ENCODE measurements around the gene CAPN12.

CAPN12 gene

DNA sequence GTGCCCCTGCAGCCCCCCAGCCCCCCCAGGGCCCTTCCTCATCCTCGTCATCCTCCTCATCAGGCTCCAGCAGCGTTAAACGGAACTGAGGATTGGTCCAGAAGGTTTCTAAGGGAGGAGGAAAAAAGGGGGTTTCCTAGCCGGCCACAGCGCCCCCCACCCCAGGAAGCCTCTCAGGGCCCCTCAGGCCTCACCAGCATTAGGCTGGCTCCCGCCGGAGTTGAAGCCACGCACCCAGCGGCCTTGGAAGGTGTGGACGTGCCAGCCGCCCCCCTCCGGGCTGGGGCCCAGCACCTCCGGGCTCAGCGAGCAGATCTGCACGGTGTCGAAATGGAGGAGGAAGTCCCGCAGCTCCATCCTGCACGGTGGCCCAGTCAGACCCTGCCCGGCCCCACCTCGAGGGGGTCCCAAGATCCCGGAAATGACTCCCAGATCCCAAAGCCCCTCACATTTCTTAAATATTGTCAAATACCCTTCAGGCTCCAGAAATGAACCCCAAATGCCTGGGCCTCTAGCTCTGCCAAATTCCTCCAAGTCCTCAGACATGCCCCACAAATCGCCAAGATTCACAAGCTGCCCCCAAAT lies 6.9 kb downstream of the CAPN12 start:
- no peak for DNase-seq (ENCODE audit: low spot score)

DNA sequence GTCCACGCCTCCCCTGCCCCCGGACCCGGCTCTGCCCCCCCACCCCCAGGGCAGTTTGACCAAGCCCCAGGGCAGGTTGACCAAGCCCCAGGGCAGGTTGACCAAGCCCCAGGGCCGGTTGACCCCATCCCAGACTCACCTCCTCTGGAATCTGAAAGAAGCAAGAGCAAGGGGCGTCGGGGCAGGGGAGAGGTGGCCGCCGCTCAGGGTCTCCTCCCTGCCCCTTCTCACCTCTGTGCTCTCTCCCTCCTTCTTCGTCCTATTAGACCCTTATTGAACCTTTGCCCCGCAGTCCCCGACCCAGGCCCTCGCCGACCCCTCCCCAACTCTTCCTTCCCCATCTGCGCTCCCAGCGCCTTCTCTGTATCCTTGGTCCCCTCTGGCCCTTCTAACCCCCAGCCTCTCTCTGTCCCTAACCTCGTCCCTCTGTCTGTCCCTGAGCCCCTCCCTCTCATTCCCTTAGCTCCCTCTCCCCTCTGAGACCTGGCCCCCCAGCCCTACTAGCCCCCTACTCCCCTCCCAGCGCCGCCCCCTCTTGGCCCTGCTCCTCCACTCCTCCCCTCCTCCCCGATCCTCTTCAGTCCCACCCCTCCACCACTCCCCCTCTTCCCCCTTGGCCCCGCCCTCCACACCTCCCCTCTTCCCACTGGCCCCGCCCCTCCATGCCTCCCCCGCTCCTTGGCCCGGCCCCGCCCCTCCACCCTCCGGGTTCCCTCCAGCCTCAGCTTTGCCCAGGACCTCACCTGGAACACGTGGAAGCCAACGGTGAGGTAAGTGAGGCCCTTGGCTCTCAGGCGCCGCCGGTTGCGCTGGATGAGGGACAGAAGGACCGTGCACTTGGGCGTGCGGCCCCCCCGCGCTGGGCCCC lies 7.6 kb downstream of the CAPN12 start:
- DNase-seq (ENCODE audit: low spot score), result no peak

DNA sequence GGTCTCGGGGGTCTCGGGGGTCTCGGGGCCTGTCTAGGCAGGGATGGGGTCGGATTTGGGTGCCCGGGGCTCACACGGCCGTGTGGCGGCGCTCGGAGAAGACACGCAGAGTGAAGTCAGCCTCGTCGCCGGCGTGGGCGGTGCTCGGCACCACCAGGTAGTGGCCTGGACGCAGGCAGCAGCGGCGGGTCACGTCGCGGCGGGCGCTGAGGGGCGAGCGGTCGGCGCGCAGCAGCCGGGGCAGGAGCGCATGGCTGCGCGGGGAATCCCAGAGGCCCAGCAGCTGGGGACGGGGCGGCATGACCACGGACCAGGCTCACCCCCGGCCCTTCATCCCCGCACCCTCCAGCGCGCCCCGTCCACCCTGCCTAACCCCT lies 8.2 kb downstream of the CAPN12 start:
- DNase-seq (ENCODE audit: low spot score), result no peak

DNA sequence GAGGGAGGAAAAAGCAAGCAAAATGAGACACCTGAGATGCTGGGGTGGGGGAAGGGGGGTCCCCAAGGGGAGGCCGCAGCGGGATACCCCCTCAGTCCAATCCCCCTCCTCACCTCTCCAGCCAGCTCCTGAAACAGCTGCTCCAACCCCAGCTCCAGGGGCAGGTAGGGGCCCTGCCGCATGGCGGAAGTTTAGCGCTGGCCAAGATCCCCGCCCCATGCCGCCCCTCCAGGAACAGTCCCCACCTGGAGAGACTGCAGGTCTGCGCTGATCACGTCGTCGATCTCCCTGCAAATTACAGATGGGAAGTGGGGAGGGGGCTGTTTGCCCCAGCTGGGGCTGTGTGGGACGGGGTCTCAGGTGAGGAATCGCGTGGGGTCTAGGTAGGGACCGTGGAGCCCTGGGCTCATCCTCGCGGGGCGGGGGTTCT lies 9.0 kb downstream of the CAPN12 start:
- DNase-seq (ENCODE audit: low spot score), result no peak

DNA sequence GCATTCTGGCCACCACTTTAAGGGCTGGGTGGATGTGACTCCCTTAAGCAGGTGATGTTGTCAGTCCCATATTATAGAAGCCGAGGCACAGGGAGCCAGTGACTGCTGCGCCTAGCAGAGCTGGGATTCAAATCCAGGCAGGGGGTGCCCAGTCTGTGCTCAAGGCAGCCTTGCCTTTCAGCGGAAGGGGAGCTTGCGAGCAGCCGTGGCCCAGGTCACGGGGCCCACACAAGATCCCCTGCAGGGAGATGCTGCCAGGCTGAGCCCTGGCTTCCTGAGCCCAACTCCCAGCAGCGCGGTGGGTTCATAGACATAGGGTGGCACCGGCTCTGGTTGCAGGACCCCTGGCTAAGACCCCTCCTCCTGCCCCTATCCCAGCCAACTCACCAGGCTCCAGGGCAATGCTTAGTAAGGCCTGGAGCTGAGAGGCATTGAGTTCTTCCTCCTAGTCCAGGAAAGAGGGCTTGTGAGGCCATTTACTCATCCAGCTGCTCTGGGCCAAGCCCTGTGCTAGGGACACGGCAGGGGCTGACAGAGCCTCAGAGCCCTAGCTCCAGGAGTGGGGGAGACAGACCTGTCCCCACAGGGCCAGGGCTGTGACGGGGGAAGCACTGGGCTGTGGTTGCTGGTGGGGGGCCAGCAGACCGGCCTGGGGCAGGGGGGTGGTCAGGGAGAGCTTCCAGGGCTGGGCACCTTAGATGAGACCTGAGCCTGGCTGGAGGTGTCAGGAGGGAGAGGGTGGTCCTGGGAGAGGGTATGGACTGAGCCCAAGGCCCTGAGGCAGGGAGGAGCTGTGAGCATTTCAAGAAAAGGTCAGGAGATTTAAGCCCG lies 9.6 kb downstream of the CAPN12 start:
- no peak for DNase-seq (ENCODE audit: low spot score)

DNA sequence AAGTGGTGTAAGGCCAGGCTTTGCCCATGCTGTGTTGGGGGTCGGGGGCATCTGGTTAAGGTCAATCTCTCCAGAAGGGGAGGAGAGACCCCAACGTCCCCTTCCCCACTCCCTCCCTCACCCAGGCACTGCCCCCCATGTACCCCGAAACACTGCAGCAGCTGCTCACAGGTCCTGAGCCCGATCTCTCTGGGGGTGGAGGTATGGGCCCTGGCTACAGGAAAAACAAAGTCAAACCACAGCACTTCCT lies 10.2 kb downstream of the CAPN12 start:
- DNase-seq (ENCODE audit: low spot score), result no peak

DNA sequence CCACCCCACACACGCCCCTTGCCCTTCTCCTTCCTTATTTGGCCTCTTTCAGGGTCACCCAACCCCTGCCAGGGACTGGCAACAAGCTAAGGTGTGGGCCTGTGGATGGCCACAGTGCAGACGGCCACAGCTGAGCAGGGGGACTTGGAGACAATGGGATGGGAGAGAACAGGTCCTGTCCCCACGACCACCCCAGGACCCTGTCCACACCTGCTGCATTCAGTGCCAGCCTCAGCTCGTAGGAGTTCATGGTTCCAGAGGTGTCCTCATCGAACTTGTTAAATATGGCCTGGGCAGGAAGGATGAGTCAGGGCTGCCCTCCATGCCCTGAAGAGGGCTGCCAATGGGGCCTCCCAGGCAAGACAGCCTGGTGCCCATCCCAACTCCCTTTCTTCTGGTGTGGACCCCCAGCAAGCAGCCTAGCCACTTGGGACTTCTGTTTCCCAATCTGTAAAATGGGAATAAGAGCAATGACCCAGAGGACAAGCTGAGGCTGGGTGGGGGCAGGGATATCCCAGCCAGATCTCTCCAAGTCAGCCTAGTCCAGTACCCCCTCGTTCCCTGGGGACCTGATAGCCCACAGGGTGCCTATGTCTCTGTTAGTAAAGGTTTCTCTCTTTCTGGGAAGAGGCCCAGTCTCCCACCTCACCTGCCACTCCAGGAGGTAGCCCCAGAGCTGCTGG lies 10.6 kb downstream of the CAPN12 start:
- DNase-seq (ENCODE audit: low spot score), result no peak

DNA sequence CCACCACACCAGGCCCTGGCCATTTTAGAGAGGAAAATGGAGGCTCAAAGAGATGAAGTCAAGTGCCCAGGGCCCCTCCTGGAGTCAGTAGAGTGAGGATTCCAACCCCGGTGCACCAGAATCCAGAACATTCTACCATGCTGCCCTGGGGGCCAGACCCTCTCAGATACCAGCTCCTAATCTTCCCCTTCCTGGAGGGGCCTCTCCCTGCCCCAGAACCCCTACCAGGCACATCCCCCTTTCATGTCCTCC lies 11.1 kb downstream of the CAPN12 start:
- DNase-seq (ENCODE audit: low spot score), result no peak

DNA sequence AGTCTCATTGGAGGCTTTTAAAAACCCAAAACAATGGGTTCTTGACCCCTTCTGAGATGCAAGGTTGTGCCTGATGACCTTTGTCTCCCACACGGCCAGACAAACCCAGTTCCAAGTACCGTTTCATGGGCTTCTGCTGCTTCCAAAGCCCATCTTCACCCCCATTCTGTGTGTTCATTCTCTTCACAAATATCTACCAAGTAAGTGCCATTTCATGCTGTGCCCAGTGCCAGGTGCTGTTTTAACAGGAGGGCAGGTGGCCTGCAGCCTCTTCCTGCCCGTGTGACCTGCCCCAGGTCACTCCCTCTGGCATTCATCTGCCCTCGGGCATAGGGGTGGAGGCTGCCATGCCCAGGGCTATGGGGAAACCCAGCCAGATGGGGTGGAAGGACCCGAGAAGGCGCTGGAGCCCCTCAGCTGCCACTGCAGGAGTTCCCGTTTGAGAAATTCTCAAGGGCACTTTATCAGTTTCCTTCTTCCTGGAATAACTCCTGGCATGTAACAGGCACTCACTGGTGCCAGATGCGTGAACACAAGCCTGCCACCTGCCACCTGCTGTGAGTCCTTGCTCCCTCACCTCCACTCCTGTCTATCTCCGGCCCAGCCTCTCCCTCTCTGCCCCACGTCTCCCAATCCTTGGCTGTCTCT lies 12.5 kb downstream of the CAPN12 start:
- DNase-seq (ENCODE audit: low spot score), result no peak

DNA sequence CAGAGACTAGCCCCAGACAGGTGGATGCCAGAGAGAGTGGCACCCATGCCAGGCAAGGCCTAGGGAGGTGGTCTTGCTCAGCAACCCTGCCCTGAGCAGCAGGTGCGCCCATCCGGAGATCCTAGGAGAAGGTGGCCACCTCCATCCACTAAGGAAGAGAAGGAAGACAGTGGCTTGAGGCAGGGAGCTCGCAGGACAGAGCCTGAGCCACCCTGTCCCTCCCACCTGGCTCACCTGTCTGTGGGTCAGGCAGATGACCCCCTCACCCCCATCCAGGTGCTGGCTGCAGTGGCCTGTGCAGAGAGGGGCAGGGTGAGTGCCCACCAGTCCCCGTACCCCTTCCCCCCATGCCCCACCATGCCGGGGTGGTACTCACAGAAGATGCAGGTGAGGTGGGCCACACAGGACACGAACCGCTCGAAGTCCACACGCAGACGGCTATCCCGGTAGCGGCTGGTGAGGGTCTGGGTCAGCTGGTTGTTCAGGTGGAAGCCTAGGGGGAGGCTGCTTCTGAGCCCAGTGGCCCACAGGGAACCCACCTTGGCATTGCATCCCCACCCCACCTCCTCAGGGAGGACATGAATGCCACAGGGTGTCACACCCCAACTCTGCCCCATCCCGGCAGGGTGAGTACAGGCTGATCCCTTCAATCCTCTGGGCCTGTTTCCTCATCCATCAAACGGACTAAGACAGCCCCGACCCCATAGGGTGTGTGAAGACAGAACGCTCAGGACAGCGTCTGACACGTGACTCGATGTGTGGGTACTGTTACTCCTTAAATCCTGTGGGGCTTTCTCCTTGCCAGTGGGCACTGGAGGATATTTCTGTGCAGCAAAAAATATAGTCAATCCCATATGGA lies 13.3 kb downstream of the CAPN12 start:
- no peak for DNase-seq (ENCODE audit: low spot score)

DNA sequence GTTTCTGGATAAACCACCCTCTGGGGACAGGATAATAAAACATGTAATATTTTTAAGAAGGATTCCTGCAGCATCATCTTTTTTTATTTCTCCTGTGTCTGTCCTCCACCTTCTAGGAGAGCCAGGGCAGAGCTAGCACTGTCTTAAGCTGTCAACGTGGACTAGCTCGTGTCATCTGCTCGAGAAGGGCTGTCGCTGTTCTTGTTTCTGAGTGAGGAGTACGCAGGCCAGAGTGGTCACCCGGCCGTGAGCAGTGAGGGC lies 13.9 kb downstream of the CAPN12 start:
- DNase-seq (ENCODE audit: low spot score), result no peak

DNA sequence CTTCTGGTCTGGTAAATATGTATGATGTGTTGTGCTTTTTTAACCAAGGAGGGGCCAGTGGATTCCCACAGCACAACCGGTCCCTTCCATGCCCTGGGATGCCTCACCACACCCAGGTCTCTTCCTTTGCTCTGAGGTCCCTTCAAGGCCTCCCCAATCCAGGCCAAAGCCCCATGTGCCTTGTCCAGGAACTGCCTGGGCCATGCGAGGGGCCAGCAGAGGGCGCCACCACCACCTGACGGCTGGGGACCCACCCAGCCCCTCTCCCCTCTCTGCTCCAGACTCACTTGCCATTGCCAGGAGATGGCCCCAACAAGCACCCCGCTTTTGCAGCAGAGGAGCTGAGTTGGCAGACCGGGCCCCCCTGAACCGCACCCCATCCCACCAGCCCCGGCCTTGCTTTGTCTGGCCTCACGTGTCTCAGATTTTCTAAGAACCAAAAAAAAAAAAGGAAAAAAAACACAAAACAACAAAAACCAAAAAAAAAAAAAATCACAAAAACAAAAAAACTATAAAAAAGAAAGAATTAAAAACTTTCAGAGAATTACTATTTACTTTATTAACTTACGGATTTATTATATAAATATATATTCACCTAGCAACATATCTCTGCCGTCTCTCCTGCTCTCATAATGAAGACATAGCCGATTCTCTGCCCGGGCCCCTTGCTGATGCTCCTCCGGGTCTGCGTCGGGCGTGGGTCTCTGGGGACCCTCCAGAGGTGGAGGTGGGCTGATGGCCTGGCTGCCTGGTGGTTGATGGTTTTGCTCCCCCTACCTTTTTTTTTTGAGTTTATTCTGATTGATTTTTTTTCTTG lies 14.4 kb downstream of the CAPN12 start:
- no peak for DNase-seq (ENCODE audit: low spot score)

DNA sequence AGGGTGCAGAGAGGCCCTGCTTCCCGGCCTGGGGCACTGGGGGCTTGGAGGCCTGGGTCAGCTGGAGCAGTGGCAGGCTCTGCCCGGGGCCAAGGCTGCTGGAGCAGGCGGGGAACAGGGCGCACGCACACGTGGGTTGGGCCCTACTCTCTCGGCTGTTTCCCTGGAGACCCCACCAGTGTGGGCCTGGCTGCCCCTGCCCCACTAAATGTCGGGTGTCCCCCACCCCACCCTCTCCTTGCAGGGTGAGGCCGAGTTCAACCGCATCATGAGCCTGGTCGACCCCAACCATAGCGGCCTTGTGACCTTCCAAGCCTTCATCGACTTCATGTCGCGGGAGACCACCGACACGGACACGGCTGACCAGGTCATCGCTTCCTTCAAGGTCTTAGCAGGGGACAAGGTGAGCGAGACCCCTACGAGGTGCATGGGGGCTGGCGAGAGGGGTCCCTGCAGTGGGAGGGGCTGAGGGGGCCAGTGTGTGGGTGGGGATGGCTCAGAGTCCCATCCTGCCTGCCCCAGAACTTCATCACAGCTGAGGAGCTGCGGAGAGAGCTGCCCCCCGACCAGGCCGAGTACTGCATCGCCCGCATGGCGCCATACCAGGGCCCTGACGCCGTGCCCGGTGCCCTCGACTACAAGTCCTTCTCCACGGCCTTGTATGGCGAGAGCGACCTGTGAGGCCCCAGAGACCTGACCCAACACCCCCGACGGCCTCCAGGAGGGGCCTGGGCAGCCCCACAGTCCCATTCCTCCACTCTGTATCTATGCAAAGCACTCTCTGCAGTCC lies 15.3 kb downstream of the CAPN12 start:
- no peak for DNase-seq (ENCODE audit: low spot score)

DNA sequence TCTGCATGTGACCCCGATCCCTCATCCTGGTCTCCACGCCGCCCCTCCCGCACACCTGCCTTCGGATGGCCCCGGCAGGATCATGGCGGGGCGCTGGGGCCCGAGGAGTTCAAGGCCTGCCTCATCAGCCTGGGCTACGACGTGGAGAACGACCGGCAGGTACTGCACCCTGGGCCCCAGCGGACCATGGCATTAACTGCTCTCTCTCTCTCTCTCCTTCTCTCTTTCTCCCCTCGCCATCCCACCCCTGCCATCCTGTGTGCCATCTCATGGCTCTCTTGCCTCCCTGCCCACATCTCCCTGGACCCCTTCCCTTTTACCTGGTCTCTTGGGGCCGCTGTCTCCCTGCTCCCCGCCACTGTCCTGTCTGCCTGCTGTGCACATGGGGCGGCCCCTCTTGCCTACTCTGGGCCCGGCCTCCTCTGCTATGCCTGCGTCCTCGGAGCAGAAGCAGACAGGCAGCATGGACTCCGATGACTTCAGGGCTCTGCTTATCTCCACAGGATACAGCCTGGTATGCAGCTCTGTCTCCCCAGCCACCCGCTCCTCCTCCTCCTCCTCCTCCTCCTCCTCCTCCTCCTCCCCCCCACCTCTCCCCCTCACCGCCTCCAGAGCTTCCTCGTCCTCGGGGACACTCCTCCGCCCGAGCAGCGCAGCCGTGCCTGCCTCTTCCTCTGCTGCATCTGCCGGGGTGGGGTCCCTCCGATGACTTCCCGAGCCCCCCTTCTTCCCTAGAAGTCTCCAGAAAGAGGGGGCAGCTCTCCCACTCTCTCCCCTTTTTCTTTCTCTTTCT lies 16.2 kb downstream of the CAPN12 start:
- DNase-seq (ENCODE audit: low spot score), result no peak

DNA sequence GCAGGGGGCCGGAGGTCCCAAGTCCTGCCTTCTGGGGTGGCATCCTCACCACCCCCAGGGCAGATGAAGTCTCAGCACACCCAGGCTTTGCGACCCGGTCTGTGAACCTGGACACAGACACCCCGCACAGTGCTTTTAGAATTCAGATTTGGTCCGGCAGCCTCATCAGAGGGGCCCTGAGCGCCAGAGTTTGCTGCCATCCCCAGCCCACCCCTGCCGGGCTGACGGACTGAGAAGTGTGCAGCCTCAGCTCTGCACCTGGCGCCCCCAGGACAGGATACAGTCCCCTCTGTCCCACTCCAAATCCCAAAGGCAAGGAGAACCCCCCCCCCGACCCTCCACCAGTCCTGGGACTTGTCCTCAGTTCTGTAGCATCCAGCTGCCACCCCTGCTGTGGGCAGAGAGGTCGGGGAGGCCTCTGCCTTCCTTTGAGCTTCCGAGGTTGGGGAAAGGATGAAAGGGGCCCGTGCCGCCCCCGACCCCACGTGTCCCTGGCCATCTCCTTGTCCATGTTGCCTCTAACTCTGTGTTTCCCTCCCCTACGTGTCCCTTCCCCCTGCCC lies 16.9 kb downstream of the CAPN12 start:
- DNase-seq (ENCODE audit: low spot score), result no peak

DNA sequence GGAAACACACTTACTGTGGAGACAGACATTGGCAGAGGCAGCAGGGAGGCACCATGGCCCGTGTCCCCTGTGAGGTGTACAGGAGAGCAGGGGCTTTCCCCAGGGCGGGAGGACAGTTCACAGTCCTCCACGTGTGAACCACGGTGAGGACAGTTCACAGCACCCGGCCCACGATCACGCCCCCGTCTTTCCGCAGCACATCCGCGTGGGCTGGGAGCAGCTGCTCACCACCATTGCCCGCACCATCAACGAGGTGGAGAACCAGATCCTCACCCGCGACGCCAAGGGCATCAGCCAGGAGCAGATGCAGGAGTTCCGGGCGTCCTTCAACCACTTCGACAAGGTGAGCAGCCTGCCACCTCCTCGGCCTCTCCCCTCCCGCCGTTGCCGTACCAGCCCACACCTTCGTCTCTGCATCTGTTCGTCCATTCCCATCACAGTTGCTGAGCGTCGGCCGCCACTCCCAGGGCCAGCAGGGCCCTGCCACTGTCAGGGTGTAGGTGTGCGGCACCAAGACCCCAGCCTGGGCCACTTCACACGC lies 17.4 kb downstream of the CAPN12 start:
- no peak for DNase-seq (ENCODE audit: low spot score)

DNA sequence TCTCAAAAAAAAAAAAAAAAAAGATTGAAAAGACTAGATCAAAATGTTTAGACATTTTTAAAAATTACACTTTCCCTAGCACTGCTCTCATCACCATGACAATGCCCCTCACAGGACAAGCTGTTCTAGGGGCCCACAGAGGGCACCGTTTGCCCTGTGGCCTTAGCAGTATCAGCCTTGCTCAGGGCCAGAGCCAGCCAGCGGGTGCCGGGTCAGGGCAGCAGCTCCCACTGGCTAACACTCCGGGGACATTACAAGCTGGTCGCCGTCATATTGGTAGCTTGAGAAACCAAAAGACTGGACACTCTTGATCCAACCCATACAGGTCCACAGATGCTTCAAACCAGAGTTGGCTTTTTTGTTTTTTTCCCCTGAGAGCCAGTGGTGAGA lies 18.0 kb downstream of the CAPN12 start:
- DNase-seq (ENCODE audit: low spot score), result no peak

DNA sequence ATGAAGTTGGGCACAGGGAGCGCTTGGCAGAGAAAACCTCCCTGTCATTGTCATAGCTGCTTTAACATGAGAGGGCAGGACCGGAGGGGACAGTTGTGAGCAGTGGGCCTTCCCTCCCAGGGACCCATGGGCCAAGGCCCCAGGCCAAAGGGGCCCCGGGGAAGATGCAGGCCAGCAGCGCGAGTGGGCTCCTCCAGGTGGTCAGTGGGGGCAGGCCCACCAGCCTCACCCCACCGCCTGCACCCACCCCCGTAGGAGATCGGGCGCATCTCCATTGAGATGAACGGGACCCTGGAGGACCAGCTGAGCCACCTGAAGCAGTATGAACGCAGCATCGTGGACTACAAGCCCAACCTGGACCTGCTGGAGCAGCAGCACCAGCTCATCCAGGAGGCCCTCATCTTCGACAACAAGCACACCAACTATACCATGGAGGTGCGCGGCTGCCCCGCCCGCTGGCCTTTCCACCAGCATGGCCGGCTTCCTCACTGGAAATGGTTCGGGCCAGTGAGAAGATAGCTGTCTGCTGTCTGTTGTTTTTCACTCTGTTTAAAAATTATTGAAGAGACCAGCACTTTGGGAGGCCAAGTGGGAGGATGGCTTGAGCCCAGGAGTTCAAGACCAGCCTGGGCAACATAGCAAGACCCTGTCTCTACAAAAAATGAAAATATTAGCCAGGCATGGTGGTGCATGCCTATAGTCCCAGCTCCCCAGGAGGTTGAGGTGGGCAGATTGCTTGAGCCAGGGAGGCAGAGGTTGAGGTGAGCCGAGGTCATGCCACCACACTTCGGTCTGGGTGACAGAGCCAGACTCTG lies 18.6 kb downstream of the CAPN12 start:
- no peak for DNase-seq (ENCODE audit: low spot score)
